GM18868 (cell line): ENCODE measurements around the gene CBX5.
"Not testable (repeated sequence)": the region's sequence is repeated elsewhere in the genome, so short reads cannot be mapped to it uniquely, and the experiment has no call there.

Source experiments
- ATAC-seq: cut with Tn5 transposase; IDR thresholded peaks from one replicate; pipeline ENCODE4 v1.9.1; 2021; ENCODE audit warnings: mild to moderate bottlenecking, moderate library complexity; ENCODE audit not compliant: unreplicated experiment

Gene CBX5

GRCh38 chr12:54228471-54228870 is 51.5 kb downstream of the CBX5 start:
- ATAC-seq, result no peak

- ATAC-seq, result not testable (repeated sequence)
Measured at GRCh38 chr12:54227927-54228326, 52.0 kb downstream of the CBX5 start.

GRCh38 chr12:54227376-54227775 is 52.5 kb downstream of the CBX5 start:
- no peak for ATAC-seq

- no peak for ATAC-seq
Measured at GRCh38 chr12:54225666-54226065, 54.3 kb downstream of the CBX5 start.

GRCh38 chr12:54222609-54223008 is 57.3 kb downstream of the CBX5 start:
- ATAC-seq, result no peak

- no peak for ATAC-seq
Measured at GRCh38 chr12:54221402-54221984, 58.4 kb downstream of the CBX5 start.

GRCh38 chr12:54220567-54220966 is 59.4 kb downstream of the CBX5 start:
- ATAC-seq, result no peak

- peak; percentile 39 for ATAC-seq
Measured at GRCh38 chr12:54220092-54220557, 59.8 kb downstream of the CBX5 start.

GRCh38 chr12:54217774-54218241 is 62.1 kb downstream of the CBX5 start:
- no peak for ATAC-seq

GRCh38 chr12:54216797-54217661 is 62.9 kb downstream of the CBX5 start:
- ATAC-seq, result no peak

GRCh38 chr12:54215989-54216796 is 63.7 kb downstream of the CBX5 start:
- no peak for ATAC-seq

GRCh38 chr12:54214553-54215406 is 65.1 kb downstream of the CBX5 start:
- peak; percentile 82 for ATAC-seq

GRCh38 chr12:54213079-54213478 is 66.8 kb downstream of the CBX5 start:
- no peak for ATAC-seq

- ATAC-seq, result no peak
Measured at GRCh38 chr12:54211920-54212319, 68.0 kb downstream of the CBX5 start.

- ATAC-seq, result no peak
Measured at GRCh38 chr12:54210400-54210790, 69.5 kb downstream of the CBX5 start.

GRCh38 chr12:54208591-54208990 is 71.3 kb downstream of the CBX5 start:
- no peak for ATAC-seq

GRCh38 chr12:54207539-54208294 is 72.2 kb downstream of the CBX5 start:
- ATAC-seq, result no peak

GRCh38 chr12:54206791-54207190 is 73.1 kb downstream of the CBX5 start:
- no peak for ATAC-seq

GRCh38 chr12:54204316-54204715 is 75.6 kb downstream of the CBX5 start:
- no peak for ATAC-seq
